Measurements from ENCODE around the gene ULK4.
"Not testable (repeated sequence)": the region's sequence is repeated elsewhere in the genome, so short reads cannot be mapped to it uniquely, and the experiment has no call there.

The ULK4 gene

DNA sequence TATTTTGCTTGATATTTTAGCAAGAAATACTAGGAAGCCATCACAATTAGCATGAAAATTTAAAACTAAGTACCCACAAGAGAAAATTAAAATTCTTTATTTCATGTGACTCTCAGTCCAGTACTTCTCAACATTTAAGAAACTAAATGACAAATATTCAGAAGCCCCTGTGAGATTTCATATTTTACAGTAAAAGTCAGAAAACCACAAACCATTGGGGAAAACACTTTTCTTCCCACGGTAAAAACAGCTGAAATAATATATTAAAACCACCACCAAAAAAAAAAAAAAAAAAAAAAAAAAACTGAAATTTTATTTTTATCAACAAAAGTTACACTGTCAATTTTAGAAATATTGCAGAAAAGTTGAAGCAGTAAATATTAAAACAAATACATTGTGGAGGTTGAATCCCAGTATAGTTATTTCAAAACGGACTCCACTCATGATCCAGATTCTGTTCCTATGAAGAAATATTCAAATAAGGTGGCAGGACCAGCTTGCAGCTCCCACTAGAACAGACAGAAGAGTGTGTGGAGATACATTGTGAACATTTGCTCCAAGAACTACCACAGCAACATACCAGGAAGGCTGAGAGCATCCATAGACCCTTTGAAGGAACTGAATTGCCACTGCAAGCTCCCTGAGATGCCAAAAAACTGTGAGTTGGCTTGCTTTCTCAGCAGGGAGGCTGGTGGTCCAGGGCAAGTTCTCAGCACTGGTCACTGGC is 454.4 kb downstream of the ULK4 start:
- DNase-seq (ENCODE audit: low read depth, low spot score), result peak; percentile 21

DNA sequence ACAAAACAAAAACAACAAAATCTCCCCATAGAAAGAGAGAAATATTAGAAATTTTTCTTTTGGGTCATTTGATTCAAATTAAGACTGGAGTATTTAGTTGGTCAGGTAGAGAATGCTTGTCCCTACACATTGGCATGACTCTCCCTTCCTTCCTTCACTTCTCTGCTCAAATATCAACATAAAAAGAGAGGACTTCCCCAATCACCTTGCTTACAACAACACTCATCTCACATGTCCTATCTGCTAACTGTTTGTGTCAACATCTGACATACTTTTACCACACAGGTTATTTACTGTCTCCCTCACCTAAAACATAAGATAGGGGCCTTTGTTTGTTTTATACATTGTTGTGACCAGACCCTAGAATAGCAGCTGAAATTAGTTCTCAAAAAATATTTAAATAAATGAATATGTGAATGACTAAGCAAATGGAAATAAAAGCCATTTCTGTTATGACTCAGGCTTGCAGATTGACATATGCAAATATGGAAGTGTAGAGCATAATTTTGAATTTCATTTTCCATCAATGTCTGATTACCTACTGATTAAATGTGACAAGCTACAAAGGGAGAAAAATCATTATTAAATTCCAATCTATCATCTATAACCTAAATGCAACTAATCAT is 457.8 kb downstream of the ULK4 start:
- no peak for DNase-seq (ENCODE audit: low read depth, low spot score)

DNA sequence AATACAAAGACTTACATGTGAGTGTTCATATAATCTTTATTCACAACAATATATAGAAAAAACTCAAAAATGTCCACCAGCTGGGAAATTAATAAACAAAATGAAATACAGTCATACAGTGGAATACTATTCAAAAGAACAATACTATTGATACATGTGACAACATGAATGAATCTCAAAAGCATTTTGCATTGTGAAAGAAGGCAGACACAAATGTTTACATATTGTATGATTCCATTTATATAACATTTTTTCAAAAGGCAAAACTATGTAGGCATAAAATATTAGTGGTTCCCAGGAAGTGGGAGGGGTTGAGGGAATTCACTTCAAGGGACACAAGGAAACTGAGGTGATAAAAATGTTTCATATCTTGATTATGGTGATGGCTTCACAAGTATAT is 459.4 kb downstream of the ULK4 start:
- DNase-seq (ENCODE audit: low read depth, low spot score), result no peak

DNA sequence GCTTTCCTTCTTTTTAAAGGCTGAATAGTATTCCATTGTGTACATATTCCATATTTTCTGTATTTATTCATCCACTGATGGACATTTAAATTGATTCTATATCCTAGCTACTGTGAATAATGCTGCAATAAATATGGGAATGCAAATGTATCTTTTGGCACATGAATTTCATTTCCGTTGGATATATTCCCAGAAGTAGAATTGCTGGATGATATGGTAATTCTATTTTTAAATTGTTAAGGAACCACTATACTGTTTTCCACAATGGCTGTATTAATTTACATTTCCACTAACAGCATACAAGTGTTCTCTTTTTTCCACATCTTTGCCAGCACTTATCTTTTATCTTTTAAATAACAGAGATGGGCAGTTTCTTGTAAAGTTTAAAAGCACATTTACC is 459.9 kb downstream of the ULK4 start:
- no peak for DNase-seq (ENCODE audit: low read depth, low spot score)

DNA sequence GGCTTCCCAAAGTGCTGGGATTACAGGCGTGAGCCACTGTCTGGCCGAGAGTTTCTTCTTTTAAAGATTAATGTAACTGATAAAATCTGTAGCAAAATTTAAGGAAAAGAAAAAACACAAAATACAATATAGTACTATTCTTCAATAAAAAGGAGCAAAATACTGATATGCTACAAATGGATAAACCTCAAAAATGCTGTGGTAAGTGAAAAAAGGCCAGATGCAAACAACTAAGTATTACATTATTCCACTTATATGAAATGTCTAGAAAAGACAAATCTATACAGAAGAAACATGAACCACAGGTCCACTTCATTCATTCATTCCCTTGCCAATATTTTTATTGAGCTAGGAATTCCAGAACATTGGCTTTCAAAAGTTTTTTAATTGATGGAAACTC is 463.1 kb downstream of the ULK4 start:
- DNase-seq (ENCODE audit: low read depth, low spot score), result no peak

DNA sequence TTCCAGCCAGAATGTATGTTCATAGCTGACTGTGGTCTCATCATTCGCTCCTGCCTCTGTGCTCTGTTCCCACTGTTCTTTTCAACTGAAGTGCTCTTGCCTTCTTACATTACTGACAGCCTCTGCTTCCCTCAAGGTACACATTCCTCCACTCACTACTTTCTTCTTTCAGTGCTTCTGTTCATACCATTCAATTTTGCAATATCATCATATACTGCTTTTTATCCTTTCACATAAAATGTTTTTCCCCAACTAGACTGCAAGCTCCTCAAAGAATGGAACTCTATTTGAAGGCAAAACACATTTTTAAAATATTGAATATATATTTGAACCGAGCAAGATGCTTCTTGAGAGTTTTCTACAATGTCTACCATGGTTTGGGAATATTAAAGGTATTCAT is 471.5 kb downstream of the ULK4 start:
- DNase-seq (ENCODE audit: low read depth, low spot score), result no peak

DNA sequence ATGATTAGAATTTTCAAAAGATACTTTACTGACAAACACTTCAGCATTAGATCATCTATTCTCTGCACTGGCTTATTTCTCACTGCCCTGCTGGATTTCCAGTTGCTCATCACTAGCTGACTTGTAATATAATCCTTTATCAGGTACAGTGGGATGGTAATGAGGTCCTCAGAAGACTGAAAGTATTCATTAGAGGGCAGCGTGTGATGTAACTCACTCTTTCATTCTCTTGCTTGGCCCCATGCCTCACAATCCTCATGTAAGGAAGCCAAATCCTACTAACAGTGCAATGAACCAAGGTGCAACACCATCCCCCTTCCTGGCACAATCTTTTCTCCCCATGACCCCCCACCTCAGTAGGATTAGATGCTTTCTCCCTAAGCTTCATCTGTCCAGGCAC is 472.7 kb downstream of the ULK4 start:
- DNase-seq (ENCODE audit: low read depth, low spot score), result no peak

DNA sequence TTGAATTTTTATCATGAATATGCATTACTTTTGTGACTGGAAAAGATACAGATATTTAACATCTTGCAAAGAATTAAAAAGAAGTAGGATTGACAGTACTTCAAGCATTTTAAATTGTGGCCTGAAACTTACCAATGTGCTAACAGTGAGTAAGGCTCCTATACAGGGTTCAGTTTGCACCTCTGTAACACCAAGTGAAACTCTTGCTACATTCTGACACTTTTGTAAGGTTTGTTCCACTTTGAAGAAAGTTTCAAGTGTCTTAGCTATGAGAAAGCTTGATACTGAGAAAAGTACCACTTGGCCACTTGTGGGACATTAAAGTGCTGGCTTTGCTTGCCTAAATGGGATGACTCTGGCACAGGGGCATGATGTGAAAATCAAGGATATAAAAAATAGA is 473.4 kb downstream of the ULK4 start:
- no peak for DNase-seq (ENCODE audit: low read depth, low spot score)

DNA sequence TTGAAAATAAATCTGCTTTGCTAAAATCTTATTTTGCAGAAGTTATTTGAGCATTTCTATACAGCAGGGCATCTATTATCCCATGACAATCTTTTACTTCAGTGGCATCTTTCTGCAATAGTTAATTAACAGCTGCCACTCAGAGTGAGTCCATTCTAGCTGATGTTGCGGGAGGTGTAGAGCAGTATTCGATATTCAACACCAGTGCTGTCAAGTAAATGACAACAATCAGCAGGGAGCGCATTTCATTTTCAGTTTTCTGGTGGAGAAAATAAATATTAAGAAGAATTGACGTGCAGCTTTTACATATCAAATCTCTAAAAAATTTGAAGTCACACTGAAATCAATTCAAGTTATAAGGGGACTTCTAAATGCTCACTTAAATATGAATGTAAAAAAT is 476.4 kb downstream of the ULK4 start:
- DNase-seq (ENCODE audit: low read depth, low spot score), result no peak

DNA sequence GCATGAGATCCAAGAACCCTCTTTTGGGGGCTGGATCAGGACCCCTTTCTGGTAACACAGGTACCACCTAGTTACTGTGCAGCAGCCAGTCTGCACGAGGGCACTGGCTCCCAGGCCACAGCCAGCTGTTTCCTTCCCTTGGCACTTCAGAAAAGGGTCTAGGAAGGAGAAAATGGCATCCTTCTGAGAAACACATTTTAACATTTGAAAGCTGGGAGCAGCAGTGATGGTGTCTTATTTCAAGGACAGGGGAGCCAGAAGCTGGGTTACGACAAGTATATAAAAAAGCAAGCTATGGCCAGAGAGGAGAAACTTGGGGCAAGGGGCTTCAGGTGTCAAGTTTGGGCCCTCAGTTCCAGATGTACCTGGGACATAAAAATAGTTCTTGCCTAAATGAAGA is 479.8 kb downstream of the ULK4 start:
- no peak for DNase-seq (ENCODE audit: low read depth, low spot score)

DNA sequence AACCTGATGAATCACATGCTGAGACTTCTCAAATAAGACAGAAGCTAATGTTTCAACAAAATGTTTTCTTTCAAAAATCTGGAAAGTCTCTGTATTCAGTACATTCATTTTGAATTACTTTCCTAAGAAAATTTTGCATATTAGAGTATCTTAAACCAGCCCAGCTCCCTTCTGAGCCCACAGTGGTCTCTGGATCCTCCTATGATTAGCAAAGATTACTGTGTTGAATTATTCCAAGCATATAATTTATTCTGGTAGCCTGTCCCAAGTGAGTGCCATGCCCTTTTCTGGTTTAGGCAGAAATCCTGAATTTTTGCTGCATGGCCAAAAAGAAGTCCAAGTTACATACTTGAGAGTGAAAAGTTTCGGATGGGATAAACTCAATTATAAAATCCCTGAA is 483.6 kb downstream of the ULK4 start:
- DNase-seq (ENCODE audit: low read depth, low spot score), result no peak

DNA sequence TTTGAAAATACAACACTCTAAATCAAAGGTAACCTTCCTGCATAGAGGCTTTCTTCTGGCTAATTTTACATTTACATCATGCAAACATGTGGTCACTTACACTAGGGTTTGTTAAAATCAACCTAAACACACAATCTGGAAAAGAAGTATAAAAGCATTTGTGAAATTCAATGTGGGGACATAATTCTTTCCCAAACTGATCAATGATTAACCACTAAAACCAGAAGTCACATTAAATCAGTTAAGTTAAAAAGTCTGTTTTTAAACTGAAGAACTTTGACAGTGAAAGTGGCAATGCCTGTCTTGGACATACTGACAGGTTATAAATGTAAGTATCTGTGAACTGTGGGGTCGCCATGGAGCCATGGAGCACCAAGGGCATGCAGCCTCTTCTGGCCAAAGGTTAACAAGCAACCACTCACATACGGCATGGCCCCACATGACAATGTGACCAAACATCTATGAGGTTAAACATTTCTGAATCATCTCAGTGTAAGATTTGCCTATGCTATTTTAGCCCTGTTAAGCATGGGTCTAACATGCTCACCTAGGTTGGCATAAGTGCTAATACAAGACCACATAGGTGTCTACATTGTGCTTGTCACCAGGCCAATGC is 484.4 kb downstream of the ULK4 start:
- DNase-seq (ENCODE audit: low read depth, low spot score), result no peak

DNA sequence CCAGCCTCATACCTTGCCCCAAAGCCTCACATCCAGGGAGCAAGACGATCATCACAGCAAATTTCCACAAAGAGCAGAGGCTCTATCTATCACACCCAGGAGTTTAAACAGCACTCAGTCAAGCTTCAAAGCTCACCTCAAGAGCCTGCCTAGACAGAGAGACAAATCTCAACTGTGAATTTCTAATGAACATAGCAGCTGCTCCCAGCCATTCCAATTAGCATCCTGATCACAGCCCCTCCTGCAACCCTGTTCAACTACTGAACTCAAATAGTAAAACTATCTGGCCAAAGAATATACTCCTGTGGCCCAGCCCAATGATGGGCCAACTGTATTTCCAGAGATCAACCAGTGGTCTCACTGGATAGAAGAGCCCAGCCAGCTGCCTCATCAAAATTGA is 492.8 kb downstream of the ULK4 start:
- DNase-seq (ENCODE audit: low read depth, low spot score), result no peak

DNA sequence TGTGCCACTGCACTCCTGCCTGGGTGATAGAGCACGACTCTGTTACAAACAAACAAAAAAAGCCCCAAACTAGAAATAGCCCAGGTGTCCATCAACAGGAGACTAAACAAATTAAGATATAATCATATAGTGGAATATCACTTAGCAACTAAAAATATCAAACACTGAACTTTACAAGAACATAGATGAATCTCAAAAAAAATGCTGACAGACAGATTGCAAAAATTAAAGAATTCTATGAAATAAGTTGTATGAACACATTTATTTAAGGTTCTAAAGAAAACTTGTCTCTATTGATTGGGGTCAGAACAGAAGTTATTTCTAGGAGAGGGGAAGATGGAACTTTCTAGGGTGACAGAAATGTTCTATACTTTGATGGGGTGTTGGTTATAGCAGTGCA is 494.4 kb downstream of the ULK4 start:
- DNase-seq (ENCODE audit: low read depth, low spot score), result no peak

DNA sequence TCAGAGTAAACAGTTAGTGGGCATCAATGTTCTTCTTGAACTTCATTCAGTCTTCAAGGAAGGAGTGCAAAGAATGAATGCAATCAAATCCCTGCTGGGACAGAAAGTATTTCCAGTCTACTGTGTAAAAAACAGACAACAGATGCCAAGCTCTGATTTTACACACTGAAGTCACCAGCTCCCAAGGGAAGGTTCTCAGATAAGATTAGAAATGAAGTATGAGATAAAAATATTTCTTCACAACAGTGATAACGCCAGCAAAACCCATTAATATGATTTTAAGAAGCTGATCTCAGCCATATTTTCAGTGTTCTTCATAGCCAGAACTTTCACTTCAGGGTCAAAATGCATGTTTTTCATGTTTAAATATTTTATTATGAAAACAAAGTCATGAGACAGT is 497.0 kb downstream of the ULK4 start:
- DNase-seq (ENCODE audit: low read depth, low spot score), result no peak

DNA sequence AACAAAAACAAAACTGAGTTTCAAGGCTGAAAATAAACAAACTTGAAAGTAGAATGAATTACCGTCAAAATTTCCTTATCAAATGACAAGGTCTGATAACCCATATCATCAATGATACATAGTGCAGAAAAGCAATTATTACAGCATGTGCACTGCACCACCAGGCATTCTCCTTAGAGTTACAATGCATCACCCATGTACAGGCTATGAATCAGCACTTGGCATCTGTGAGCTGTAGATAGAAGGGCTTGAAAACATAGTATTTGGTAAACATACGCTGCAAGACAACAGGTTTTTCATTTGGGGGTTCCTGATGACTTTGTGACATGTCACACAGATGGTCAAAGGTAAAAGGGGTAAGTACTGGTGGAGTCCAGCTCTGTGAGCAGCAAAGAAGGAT is 497.5 kb downstream of the ULK4 start:
- no peak for DNase-seq (ENCODE audit: low read depth, low spot score)

DNA sequence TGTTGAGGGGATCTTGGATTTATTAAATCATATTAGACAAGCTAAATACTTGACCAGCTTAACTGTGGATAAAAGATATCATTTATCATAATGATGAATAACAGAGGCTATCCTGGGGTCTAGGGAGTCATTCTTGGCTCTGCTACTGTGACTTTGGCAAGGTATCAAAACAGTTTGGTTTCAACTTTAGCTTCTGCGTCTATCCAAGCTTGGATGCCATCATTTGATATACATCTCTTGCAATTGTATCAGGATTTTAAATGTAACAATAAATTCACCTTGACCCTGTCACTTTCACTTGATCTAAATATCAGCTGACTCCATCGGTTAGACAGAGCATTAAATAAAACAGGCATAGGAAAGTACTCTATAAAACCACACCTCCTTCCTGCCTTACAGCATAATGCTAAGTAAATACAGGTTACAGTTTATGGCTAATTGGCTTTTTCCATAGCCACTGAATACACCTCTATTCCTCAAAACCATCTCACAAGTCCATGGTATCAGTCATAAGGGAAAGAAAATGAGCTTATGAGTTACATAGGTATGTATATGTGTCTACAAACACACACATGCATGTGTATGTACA is 499.7 kb downstream of the ULK4 start:
- no peak for DNase-seq (ENCODE audit: low read depth, low spot score)

DNA sequence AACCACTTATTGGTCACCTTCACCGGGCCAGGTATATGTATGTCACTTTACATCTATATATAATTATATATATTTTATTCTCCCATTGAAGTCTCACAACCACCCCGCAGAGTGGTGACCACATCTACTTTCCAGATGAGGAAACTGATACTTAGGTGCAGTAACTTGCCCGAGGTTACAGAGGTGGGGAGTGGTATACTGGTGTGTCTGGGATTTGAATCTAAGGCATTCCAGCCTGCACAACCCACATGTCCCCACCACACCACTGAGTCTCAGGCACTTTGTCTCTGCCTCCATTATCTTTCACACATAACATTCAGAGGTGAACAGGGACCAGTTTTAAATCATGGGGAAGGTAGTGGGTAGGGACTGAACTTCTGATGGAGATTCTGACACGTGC is 501.2 kb downstream of the ULK4 start:
- no peak for DNase-seq (ENCODE audit: low read depth, low spot score)

DNA sequence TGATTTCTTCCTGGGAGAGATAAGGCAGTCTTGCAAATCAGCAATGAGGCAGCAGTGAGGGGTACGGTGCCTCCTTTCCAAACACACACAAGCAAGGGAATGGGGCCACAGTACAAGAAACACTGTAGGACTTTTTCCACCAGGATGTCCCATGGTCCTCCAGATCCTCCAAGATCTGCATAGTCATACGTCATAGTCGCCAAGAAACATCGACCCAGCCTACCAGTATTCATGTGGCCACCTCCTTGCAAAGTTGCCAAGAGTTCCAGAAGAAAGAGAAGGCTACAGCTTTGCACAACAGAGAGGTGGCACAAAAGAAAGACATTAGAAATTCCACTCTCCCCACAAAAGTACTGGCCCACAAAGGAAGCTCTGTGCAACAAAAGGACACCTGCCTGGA is 504.7 kb downstream of the ULK4 start:
- DNase-seq (ENCODE audit: low read depth, low spot score), result no peak

DNA sequence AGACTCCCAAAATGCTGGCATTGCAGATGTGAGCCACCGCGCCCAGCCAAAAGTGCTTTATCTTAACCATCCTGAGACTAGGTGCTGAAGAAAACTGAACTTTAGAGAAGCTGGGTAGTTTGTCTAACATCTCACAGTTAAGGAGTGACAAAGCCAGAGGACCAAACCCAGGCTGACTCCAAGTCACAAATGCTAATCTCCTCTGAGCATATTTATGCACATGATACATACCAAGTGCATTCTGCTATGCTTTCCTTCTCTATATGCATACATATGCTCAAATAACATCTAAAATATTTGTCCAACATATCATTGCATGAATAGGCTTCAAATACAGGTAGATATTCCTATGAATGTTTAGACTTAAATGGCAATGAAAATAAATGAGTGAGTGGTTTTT is 505.7 kb downstream of the ULK4 start:
- no peak for DNase-seq (ENCODE audit: low read depth, low spot score)

DNA sequence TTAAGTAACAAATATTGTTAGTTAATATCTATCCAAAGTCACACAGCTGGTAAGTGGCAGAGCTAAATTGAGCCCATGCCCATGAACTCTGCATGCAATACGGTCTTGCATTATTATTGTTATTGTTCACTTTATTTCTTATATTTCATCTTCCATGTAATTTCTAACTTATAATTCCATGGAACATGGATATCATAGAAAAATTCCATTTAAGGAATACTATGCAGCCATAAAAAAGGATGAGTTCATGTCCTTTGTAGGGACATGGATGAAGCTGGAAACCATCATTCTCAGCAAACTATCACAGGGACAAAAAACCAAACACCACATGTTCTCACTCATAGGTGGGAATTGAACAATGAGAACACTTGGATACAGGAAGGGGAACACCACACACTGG is 508.3 kb downstream of the ULK4 start:
- DNase-seq (ENCODE audit: low read depth, low spot score), result not testable (repeated sequence)

DNA sequence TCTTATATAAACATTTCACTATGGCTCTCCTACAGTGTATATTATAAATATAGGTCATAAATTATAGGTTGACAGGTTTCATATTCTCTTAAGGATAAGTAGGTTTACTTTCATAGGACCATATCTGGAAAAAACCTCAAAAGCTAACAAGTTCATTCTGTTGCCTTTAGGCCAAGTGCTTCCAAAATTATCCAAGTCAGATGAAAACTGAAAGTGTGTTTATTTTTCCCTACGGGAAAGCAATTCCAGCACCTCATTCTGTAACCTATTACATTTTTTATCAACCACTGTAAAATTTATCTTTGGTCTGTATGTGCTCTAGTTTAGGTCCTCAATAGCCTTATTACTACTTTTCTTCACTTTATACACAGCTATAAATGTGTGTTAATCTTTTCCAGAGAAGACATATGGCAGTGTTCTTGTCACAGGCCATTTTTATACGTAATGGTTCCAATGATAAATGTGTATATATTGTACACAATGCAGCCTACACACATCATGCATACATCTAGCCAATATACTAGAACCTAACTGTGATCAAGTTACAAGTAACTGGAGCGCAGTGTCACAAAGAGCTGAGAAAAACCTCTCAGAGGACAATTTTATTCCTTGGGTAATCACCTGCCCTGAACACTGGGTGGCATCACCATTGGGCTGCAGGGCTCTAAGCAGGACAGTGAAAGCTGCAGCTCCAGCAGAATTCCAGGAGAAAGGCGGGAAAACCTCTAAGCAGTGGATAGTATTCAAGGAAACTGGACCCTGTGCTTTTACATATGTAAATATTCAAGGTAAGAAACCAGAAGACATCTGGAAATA is 511.3 kb downstream of the ULK4 start:
- DNase-seq (ENCODE audit: low read depth, low spot score), result no peak
